KBM-7 (cell line): Measurements from ENCODE around the gene NME7.

Experiments used
- DNase-seq: peaks from one replicate; pipeline ENCODE4 v3.0.0-alpha.2; 2015
- in situ Hi-C: fragments of 300-500 bp; cut with MboI; formaldehyde crosslinking; loops from 2 replicates; pipeline ENCODE4 v1.14.3; 2020; ENCODE audit warnings: low sequenced_read_pairs, low pct_unique_long_range_greater_than_20kb, mixed read lengths

The NME7 gene

DNA sequence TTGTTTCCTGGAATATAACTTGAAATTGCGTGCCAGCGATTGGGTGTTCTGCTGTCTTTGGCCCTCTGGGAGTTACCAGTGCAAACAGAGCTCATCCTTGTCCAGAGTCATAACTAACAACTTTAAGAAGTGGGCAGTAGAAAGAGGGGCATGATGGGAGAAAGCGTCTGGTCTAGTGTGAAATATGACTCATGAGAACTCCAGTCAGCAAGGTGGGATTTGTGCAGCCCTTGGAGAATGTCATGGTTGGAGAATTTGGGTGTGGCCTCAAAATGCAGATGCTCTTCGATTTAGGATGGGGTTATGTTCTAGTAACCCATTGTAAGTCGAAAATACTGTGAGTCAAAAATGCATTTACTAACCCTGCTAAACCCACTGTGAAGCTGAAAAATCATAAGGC is 248.2 kb downstream of the NME7 start:
- no peak for DNase-seq
- in situ Hi-C loops: loop anchor here (25.0 kb wide), 2 partner anchors 507 to 682 kb away; no protein-coding TSS in a partner anchor

- in situ Hi-C loops: loop anchor here (25.0 kb wide), 2 partner anchors 506 to 681 kb away; no protein-coding TSS in a partner anchor
- DNase-seq: no peak
These were observed 249.4 kb downstream of the NME7 start for GRCh38 chr1:169118227-169118626.

- DNase-seq: no peak
- in situ Hi-C loops: loop anchor here (25.0 kb wide), 2 partner anchors 505 to 680 kb away; no protein-coding TSS in a partner anchor
These were observed 250.0 kb downstream of the NME7 start for GRCh38 chr1:169117599-169117998.

- in situ Hi-C loops: loop anchor here (25.0 kb wide), 2 partner anchors 505 to 680 kb away; no protein-coding TSS in a partner anchor
These were observed 250.6 kb downstream of the NME7 start for GRCh38 chr1:169117014-169117413.

DNA sequence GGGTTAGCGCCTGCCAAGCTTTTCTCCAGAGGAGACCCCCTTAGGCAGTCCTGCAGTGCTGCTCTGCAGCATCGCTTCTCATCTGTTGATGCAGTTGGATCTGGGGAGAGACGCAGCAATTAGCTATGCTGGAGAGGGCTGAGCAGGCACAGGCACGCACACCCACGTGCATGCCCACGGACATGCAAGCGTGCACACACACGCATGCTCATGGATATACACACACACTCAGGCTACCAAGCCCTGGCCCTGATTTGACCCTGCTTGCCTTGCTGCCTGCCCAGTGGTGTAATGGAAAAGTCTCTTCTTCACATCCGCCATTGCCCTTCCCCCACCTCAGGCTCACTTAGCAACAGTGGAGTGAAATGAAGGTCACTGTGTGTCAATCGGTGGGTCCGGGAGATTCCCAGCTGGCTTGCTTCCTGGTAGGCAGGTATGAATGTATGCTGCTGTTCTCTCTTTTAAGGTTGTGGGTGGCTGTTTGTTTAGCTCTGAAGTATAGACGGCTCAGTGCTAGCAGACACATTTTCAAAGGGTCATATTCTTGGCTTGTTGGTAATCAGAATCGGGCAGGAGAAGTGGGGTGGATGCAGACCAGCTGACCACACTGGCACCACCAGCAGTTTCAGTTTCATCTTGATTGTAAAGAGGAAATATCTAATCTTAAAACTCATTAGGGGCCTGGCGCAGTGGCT is 251.6 kb downstream of the NME7 start:
- DNase-seq: no peak

More at GRCh38 chr1:169117014-169117413, 250.6 kb downstream of the NME7 start:
- DNase-seq: no peak

DNA sequence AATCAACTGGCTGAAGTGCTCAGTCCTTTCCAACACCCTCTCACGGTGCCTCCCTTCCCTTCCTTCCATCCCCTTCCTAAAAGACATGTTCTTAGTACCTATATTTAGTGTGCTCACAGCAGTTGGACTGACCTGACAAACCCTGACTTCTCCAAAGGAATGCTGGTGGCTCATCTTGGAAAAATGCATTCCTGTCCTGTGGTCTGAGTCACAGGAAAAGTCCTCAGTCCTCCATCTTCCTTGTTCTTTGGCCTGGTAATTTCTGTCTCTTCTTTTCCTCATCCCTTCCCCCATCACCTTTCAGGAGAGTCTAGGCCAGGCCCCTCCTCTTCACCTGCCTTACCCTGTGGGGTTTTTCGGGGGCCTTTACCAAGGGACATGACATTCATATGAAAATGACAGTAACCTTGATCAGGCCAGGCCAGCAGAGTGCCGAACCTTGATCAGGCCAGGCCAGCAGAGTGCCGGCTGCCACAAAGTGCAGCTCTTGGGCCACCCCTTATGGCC is 253.9 kb downstream of the NME7 start:
- in situ Hi-C loops: loop anchor here (25.0 kb wide), 2 partner anchors 501 to 676 kb away; no protein-coding TSS in a partner anchor
- no peak for DNase-seq

More for the DNA sequence above, 251.6 kb downstream of the NME7 start:
- in situ Hi-C loops: loop anchor here (25.0 kb wide), 2 partner anchors 504 to 679 kb away; no protein-coding TSS in a partner anchor

GRCh38 chr1:169112241-169112640 is 255.4 kb downstream of the NME7 start:
- in situ Hi-C loops: loop anchor here (25.0 kb wide), 2 partner anchors 500 to 675 kb away; no protein-coding TSS in a partner anchor
- DNase-seq: peak; percentile 63

GRCh38 chr1:169111472-169111871 is 256.1 kb downstream of the NME7 start:
- in situ Hi-C loops: loop anchor here (25.0 kb wide), 2 partner anchors 499 to 674 kb away; no protein-coding TSS in a partner anchor
- no peak for DNase-seq

DNA sequence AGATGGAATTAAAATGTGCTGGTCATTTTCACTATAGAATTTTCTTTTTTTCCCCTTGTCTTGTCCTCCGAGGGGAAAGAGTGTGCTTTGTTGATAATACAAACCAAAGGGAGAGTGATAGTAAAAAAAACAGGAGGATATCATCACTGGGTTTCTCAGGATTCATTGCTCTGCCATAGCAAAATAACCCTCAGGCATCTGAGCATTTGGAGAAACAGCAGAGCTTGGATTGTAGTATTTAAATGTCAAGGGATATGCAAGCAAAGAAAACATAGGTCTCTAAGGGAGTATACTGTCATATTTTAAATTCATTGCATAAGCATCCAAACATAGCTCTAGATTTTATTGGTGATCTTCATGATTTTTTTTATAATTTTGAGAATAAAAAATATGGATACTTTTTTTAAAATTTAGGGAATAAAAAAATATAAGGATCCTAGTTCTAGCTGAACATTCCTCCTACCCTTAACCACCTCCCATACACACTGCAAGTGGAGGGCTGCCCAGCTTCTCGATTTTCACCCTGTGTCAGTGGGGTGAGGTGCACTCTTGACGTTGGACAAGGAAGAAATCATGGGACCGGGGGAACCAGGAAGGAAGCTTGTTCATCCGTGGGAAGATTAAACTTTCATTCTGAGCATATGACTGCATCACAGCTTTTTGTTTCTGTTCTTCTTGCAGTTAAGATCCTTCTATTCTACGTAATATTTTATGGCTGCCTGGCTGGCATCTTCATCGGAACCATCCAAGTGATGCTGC is 256.7 kb downstream of the NME7 start:
- DNase-seq: no peak
- in situ Hi-C loops: loop anchor here (25.0 kb wide), 2 partner anchors 499 to 674 kb away; no protein-coding TSS in a partner anchor

DNA sequence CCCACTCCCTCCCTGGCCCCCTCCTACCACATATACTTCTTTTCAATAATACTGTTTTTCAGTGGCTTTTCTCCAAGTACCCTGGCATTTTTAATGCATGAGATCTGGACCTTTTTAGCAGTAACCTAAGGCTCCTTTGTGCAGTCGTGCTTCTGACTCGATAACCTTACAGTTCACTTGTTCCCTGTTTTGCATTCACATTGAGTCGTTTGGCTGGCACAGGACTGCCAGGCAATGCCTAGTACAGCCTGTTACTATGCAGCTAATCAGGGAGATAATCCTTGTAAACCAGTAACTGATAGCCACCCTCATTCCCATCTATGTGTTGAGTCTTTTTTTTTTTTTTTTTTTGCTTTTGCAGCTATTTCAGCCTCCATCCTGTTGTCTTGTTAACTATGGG is 257.4 kb downstream of the NME7 start:
- no peak for DNase-seq
- in situ Hi-C loops: loop anchor here (25.0 kb wide), 2 partner anchors 498 to 673 kb away; no protein-coding TSS in a partner anchor

- in situ Hi-C loops: loop anchor here (25.0 kb wide), 2 partner anchors 497 to 672 kb away; no protein-coding TSS in a partner anchor
- peak; percentile 58 for DNase-seq
These were observed 257.9 kb downstream of the NME7 start for GRCh38 chr1:169109561-169110134.

- in situ Hi-C loops: loop anchor here (25.0 kb wide), 2 partner anchors 497 to 672 kb away; no protein-coding TSS in a partner anchor
- peak; percentile 56 for DNase-seq
These were observed 258.6 kb downstream of the NME7 start for GRCh38 chr1:169108863-169109560.

- no peak for DNase-seq
- in situ Hi-C loops: loop anchor here (25.0 kb wide), 2 partner anchors 496 to 671 kb away; no protein-coding TSS in a partner anchor
These were observed 259.4 kb downstream of the NME7 start for GRCh38 chr1:169108223-169108622.

- DNase-seq: no peak
- in situ Hi-C loops: loop anchor here (25.0 kb wide), 2 partner anchors 495 to 670 kb away; no protein-coding TSS in a partner anchor
These were observed 259.9 kb downstream of the NME7 start for GRCh38 chr1:169107603-169108208.

- in situ Hi-C loops: loop anchor here (25.0 kb wide), 2 partner anchors 495 to 670 kb away; no protein-coding TSS in a partner anchor
- DNase-seq: peak; percentile 52
These were observed 260.5 kb downstream of the NME7 start for GRCh38 chr1:169106921-169107602.

GRCh38 chr1:169106095-169106920 is 261.3 kb downstream of the NME7 start, which contains the start of gene ATP1B1:
Gene ATP1B1, plus strand, starts transcription at chr1:169106690. Its CDS starts 140 bp downstream, at chr1:169106830.
- in situ Hi-C loops: loop anchor here (25.0 kb wide), 2 partner anchors 494 to 669 kb away; no protein-coding TSS in a partner anchor
- DNase-seq: peak; percentile 93
